ENCODE data around the gene DYNC2I2. TPM values are rescaled to one million over a fixed set of nuclear protein-coding genes. Genes with fewer than 3 reads are reported as not detected.
A peak's percentile ranks its signal among the peaks of the same experiment; 100 is the strongest.
"Not testable (repeated sequence)": the region's sequence is repeated elsewhere in the genome, so short reads cannot be mapped to it uniquely, and the experiment has no call there.

DYNC2I2 gene
- 86.4 and 101 TPM in 2 replicates for total RNA-seq

DNA sequence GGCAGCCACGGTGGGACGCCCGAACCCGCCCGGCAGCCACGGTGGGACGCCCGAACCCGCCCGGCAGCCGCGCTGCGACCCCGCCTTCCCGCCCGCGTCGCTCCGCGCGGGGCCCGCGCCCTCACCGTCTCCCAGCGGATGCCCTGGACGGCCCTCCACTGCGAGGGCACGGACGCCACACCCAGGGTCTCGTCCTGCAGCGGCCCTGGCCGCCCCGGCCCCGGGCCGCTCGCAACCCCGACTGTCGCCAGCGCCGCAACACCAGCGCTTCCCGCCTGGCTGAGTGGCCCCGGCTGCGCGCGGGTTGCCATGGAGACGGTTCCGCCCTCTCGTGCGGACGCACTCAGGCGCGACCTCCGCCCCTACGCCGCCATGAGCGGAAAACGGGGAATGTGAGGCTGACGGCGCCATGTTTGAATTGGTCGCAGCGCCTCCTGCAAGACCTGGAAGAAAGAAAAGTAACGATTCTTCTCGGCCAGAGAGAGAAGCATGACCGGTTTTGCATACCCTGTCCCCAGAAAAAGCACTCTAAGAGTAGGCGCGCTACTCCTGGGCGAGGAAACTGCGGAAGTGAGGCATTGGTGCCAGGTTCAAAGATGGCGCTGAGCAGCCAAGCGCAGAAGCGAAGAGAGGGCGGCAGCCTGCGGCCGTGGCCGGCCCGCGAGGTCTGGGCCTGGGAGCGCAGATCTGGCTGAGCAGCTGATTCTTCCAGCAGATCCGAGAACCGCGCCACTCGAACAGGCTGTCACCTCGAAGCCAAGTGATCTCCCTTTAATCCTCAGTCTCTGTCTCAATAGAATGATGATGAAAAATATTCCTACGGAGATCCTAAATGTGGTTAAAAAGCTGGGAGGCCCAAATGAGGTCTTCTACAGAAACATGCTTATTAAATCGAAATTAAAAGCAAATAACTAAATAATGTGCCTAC, at the start of gene DYNC2I2:
Gene DYNC2I2, minus strand, starts transcription at position 432 of the 928 bp plus-strand sequence. Its CDS starts 121 bp downstream, at position 311.
- DNase-seq (ENCODE audit: low read depth, low spot score): peak; percentile 74

- no peak for DNase-seq (ENCODE audit: low read depth, low spot score)
These were observed 49.4 kb upstream of the DYNC2I2 start for GRCh38 chr9:128706045-128706444.

DNA sequence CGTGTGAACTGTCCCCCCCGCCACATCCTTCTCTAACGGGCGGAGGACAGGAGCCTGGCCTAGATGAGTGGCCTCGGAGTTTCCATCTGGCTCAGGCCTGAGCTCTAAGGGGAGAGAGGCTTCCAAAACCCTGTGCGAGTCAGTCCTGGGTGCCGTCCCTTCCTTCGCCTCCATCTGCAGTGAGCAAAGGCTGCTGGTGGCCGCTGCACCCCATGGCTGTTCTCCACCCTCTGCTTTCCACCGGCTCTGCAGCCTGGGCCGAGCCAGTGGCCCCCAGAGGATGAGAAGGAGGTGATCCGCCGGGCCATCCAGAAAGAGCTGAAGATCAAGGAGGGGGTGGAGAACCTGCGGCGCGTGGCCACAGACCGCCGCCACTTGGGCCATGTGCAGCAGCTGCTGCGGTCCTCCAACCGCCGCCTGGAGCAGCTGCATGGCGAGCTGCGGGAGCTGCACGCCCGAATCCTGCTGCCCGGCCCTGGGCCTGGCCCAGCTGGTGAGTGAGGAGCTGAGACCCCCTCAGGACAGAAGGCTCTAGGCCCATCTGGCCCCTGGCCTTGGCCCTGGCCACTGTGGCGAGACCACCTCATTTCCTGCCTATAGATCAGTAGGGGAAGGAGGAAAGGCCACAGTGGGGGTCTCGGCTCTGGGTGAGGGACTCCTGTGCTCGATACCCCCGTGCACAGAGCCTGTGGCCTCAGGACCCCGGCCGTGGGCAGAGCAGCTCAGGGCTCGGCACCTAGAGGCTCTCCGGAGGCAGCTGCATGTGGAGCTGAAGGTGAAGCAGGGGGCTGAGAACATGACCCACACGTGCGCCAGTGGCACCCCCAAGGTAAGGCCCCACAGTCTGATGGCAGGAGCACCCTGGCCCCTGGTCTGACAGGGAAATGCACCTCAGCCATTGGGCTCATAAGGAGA, 48.7 kb upstream of the DYNC2I2 start:
- DNase-seq (ENCODE audit: low read depth, low spot score): no peak

- DNase-seq (ENCODE audit: low read depth, low spot score): no peak
These were observed 47.7 kb upstream of the DYNC2I2 start for GRCh38 chr9:128704356-128704670.

DNA sequence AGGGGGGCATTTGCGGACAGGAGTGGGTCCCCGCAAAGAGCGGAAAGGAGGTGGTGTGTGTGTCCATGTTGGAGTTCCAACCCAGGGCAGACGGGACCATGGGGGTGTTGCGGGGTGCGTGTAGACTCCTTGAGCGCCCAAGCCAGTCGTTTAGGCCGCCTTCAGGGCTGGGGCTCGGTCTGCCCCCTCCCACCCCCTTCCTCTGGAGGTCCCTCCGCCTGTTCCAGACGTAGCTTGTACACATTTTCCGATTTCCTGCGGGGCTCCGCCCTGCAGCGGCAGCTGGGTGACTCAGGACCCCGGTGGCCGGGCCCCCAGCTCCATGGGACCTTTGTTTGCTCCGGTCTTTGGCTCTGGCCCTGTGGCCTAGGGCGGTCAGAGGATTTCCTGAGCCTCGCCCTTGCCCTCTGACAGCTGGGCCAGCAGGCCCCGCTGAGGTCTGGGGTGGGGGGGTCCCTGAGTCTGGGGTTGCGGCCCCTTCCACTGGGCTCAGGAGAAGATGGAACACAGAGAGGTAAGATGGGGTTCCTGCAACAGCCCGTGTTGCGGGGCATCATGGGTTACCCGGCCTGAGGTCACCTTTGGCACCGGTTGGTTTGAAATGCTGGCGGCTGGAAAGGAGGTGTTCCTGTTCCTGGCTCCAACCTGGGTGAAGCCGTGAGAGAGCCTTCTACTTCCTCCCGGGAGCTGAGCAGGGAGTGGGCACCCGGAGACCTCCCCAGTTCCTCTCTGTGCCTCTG, 47.1 kb upstream of the DYNC2I2 start:
- DNase-seq (ENCODE audit: low read depth, low spot score): no peak

DNA sequence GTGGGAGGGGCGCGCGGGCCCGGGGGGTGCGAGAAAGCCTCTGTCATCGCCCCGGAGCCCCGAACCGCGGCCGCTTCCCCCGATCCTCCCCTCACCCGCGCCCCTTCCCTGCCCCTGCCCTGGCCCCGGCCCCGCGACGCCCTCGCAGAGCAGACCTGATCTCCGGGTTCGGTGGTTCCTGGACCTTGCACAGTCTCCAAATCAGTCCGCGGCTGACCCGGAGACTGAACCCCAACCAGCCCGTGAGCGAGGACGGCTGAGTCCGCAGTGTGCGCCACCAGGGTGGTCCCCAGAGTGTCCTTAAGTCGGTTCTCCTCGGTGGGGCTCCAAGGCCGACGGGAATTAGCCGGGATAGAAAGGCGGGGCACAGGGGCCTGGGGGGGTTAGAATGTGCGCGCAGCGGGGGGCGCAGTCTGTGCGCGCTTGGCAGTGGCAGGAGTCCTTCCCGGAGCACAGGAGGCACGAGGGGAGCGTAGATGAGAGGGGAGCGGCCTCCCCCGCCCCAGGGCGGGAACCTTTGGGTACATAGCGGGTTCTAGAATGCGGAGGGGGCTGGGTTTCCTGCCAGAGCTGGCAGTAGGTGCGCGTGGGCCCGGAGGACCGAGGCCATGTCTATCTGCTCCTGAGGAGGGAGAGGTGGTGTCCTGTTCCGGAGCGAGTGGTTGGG, 46.4 kb upstream of the DYNC2I2 start:
- DNase-seq (ENCODE audit: low read depth, low spot score): no peak

DNA sequence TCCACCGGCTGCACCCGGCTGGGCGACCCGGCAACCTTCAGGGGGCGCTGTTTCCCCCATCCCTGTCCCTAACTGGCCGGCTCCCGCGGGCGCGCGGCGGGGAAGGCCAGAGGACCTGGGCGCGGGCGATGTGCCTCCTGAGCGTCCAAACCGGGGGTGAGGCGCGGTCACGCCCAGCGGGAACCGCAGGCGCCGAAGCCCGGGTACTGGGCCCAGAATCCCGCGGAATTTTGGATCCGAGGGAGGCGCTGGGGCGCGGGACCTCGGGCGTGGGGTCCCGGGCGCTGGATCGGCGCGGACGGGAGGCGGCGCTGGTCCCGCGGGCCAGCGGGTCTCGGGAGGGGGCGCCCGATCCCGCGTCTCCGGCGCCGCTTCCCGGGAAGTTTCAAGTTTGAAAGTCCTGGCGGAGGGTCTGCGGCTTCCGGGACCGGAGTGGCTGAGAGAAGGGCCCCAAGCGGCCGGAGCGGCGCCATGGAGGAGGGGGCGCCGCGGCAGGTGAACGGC, 45.9 kb upstream of the DYNC2I2 start, which contains the start of gene PKN3:
Gene PKN3, plus strand, starts transcription at position 59 of the 504 bp plus-strand sequence. Its CDS starts 413 bp downstream, at position 472.
- DNase-seq (ENCODE audit: low read depth, low spot score): no peak

DNA sequence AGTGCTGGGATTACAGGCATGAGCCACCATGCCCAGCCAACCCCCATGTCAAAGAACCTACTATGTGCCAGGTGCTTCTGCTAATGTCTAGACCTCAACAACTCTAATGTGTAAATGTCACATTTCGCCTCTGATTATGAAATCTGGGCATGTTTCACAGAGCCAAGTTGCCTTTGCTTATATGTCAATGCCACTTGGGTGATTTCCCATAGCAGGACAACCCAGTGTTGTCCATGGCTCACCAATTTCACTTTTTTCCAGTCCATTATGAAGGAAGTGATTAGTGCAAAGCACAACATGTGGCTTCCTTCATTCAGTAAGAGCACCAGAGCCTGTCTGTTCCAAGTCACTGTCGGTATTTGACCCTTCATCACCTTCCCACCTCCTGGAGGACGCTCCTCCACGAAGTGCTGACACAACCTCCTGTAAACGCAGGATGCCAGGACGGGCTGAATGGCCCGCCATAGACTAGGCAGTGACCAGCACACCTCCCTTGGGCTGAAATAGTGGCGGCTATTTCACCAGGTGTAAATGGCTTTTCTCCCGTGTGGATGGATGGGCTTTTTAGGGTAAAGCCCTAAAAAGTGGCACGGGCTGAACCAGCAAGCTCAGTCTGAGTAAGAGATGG, 44.7 kb upstream of the DYNC2I2 start:
- DNase-seq (ENCODE audit: low read depth, low spot score): no peak

DNA sequence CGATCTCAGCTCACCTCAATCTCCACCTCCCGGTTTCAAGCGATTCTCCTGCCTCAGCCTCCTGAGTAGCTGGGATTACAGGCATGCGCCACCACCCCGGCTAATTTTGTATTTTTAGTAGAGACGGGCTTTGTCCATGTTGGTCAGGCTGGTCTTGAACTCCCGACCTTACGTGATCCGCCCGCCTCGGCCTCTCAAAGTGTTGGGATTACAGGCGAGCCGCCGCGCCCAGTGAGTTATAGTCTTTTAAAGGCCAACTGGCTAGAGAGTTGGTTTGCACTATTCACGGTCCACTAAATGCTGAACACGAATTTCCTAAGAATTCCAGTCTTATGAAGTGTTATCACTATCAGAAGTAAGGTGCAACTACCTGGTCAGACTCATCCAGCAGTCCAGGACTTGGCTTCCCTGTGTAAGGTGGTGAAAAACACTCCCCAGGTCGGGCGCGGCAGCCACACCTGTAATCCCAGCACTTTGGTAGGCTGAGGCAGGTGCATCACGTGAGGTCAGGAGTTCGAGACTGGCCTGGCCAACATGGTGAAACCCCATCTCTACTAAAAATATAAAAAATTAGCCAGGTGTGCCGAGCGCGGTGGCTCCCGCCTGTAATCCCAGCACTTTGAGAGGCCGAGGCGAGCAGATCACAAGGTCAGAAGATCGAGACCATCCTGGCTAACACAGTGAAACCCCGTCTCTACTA, 42.6 kb upstream of the DYNC2I2 start:
- not testable (repeated sequence) for DNase-seq (ENCODE audit: low read depth, low spot score)

DNA sequence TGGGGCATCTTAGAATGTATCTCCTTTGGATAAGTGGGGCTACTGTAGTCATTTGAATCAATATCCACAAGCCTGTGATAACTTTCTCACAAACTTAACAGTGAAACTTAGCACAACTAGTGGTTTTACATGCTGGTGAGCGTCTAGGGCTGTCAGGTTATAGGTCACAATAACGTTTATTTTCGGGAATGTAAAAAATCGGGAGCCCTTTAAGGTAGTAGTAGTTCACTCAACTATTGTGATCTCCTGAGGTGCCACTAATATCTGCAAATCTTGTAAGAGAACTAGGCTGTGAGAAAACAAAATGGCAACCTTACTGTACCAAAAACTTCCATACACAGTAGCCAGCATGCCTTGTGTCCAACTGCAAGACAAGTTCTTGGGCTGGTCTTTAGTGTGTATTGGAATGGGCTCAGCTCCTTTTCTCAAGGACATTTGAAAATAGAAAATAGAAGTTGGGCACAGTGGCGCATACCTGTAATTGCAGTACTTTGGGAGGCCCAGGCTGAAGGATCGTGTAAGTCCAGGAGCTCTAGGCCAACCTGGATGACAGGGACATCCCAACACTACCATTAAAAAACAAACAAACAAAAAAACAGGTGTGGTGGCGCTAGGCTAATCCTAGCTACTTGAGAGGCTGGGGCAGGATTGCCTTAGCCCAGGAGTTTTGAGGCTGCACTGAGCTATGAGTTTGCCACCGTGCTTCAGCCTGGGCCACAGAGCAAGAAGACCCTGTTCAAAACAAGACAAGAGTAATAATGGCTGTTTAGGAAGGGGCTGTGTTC, 40.5 kb upstream of the DYNC2I2 start:
- DNase-seq (ENCODE audit: low read depth, low spot score): no peak

GRCh38 chr9:128694344-128694743, 37.7 kb upstream of the DYNC2I2 start:
- no peak for DNase-seq (ENCODE audit: low read depth, low spot score)

DNA sequence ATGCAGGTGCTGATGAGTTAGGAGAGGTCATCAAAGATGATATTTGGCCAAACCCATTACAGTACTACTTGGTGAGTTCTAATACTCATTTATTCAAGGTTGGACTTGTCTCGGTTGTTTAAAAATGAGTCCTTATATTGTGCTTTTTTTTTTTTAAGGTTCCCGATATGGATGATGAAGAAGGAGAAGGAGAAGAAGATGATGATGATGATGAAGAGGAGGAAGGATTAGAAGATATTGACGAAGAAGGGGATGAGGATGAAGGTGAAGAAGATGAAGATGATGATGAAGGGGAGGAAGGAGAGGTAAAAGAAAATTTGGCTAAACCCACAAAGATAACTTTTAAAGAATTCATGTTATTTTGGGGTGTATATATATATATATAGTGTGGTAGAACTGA, 37.1 kb upstream of the DYNC2I2 start:
- DNase-seq (ENCODE audit: low read depth, low spot score): not testable (repeated sequence)

DNA sequence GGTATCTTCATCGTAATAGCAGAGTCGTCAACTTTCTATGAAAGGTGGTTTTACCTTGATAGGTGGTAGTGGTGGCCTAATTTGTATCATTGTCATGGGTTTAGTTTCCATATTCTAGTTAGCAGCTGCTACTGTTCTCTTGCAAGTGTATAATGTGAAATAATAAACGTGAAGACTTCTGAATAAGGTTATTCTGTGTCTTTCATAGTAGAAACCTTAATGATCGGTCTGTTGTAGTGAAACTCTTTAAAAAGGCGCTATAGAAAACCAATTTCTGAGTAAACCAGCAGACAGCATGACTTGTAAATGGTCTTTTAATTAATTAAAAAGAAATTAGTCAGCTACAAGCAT, 34.0 kb upstream of the DYNC2I2 start:
- no peak for DNase-seq (ENCODE audit: low read depth, low spot score)

- no peak for DNase-seq (ENCODE audit: low read depth, low spot score)
These were observed 33.4 kb upstream of the DYNC2I2 start for GRCh38 chr9:128689820-128690683.

DNA sequence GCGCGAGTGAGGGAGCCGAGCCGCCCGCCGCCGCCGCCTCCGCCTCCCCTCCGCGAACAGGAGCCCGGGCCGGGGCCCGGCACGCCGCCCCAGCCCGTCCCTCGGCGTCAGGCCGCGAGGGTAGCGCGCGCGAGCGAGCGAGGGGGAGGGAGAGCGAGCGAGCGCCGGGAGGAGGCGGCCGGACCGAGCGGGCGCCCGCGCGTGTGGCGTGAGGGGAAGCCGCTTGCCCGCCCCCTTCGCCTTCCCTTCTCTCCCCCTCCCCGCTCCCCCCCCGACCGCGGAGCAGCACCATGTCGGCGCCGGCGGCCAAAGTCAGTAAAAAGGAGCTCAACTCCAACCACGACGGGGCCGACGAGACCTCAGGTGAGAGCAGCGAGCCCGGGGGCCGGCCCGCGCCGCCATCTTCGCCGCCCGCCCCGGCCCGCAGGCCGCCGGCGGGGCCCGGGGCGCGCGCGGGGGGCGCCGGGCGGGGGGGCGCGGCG, 32.7 kb upstream of the DYNC2I2 start:
- no peak for DNase-seq (ENCODE audit: low read depth, low spot score)

DNA sequence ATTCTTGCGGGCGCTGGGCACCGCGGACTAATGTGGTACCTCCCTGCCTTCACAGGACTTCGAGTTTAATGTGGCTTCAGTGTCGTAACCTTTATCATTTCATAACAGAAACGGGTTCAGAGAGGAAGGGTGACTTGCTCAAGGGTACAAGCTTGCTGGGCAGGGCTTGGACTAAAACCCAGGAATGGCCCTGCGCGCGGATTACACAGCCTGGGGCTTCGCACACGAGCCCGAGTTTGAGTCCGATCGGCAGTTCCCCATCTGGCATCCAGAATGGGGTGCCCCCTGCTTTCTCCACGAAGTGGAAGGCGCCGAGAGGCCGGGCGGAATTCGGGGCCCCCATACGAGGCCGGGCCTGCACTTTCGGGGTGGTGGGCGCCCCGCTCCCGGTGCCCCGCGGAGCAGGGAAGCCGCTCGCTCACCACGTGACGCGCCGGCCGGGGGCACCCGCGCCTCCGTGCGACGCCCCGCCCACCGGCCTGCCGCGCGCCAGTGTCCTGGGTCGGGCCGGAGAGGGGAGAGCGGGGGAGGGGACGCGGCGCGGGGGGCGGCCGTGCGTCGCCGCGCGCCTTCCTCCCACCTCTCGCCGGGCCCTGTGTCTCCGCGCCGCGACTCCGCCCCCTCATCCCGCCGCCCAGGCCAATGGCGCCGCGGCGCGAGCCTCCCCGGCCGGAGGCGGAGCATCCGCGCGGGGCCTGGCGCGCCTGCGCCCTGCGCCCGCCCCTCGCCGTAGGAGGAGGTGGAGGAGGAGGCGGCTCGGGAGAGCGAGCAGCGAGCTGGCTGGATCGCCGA, 32.0 kb upstream of the DYNC2I2 start, which contains the start of gene SET:
Gene SET, plus strand, starts transcription at position 722 of the 792 bp plus-strand sequence. CDS start 361 bp downstream, outside the sequence.
- DNase-seq (ENCODE audit: low read depth, low spot score): peak; percentile 72

GRCh38 chr9:128687453-128687852, 30.8 kb upstream of the DYNC2I2 start:
- no peak for DNase-seq (ENCODE audit: low read depth, low spot score)
